ENCODE data around the gene CX3CR1. TPM values are rescaled to one million over a fixed set of nuclear protein-coding genes. Genes with fewer than 3 reads are reported as not detected.

Gene CX3CR1
- total and polyA plus RNA-seq, 9 of the 15 experiments (the other 6 are each of a cell fraction or from before 2014, with no cell fraction given): 0.03 to 0.21 TPM; not detected in 7

GRCh38 chr3:39222462-39222861 lies 57.4 kb downstream of the CX3CR1 start:
- Histone ChIP-seq H4K20me1 (replicated peaks; ENCODE audit: control insufficient read depth, insufficient read depth, low read length) (no peaks in the 10 kb centered on the region), H3K27ac (ENCODE audit: extremely low read depth, low read depth, low read length) (no peak overlapping the region), H3K4me3 (no peak overlapping the region), H3K79me2 (ENCODE audit: control insufficient read depth, insufficient read depth, low read length) (no peaks in the 10 kb centered on the region), H2AFZ (ENCODE audit: low read depth, low read length) (no peak overlapping the region), H3K36me3 (ENCODE audit: control insufficient read depth, insufficient read depth, low read length) (no peaks in the 10 kb centered on the region), H3K9ac (ENCODE audit: insufficient read depth in 1 of 2, low read depth in 2 of 2, low read length in 2 of 2) (no peak overlapping the region), H3K27me3 (ENCODE audit: control insufficient read depth in 2 of 2, insufficient read depth in 2 of 2, low read length in 2 of 2) (peaks cover 13 to 23% of the 10 kb centered on the region in 2 experiments), H3K4me2 (ENCODE audit: insufficient read depth, low read length) (no peak overlapping the region), H3K4me1 (replicated peaks in 1 of 2; ENCODE audit: control insufficient read depth in 2 of 2, insufficient read depth in 2 of 2, low read length in 2 of 2) (no peaks in the 10 kb centered on the region), H3K9me1 (ENCODE audit: control insufficient read depth, insufficient read depth, low read length) (no peaks in the 10 kb centered on the region), H3K9me3 (replicated peaks; ENCODE audit: control insufficient read depth, insufficient read depth, low read depth, low read length) (no peaks in the 10 kb centered on the region)
- BruUV-seq (replicated peaks): no TSS peak
- TF ChIP-seq ZNF511 (CRISPR knock-in tag; IDR thresholded peaks at IDR 0.05) (no peak), CREB3L1 (IDR thresholded peaks at IDR 0.05; ENCODE audit: borderline replicate concordance, low read depth) (no peak), ZNF707 (CRISPR knock-in tag; conservative IDR thresholded peaks at IDR 0.05) (no peak)
- in situ Hi-C loops (cut with MboI) (no loop called here), intact Hi-C loops (cut with micrococcal nuclease) (no loop called here)
- POLR2A ChIA-PET: no interaction called here
- FAIRE-seq: no peak
- 6% methylated on average over 1 of the region's 1 CpG for WGBS (ENCODE audit: insufficient coverage, low coverage, missing lambda C conversion rate)
- CTCF ChIA-PET (ENCODE audit: low intra/inter-chr PET ratio): no interaction called here
- ATAC-seq: no peak
- no peak for DNase-seq (ENCODE audit: extremely low read depth in 1 of 4, low spot score in 3 of 4)

GRCh38 chr3:39221141-39221530 lies 58.7 kb downstream of the CX3CR1 start:
- Histone ChIP-seq H3K79me2 (ENCODE audit: control insufficient read depth, insufficient read depth, low read length) (no peaks in the 10 kb centered on the region), H3K9me3 (replicated peaks; ENCODE audit: control insufficient read depth, insufficient read depth, low read depth, low read length) (no peaks in the 10 kb centered on the region), H4K20me1 (replicated peaks; ENCODE audit: control insufficient read depth, insufficient read depth, low read length) (no peaks in the 10 kb centered on the region), H3K36me3 (ENCODE audit: control insufficient read depth, insufficient read depth, low read length) (no peaks in the 10 kb centered on the region), H3K4me1 (replicated peaks in 1 of 2; ENCODE audit: control insufficient read depth in 2 of 2, insufficient read depth in 2 of 2, low read length in 2 of 2) (no peaks in the 10 kb centered on the region), H2AFZ (ENCODE audit: low read depth, low read length) (no peak overlapping the region), H3K27ac (ENCODE audit: extremely low read depth, low read depth, low read length) (no peak overlapping the region), H3K27me3 (ENCODE audit: control insufficient read depth in 2 of 2, insufficient read depth in 2 of 2, low read length in 2 of 2) (peaks cover 10 to 23% of the 10 kb centered on the region in 2 experiments), H3K4me2 (ENCODE audit: insufficient read depth, low read length) (no peak overlapping the region), H3K4me3 (no peak overlapping the region), H3K9me1 (ENCODE audit: control insufficient read depth, insufficient read depth, low read length) (no peaks in the 10 kb centered on the region), H3K9ac (ENCODE audit: insufficient read depth in 1 of 2, low read depth in 2 of 2, low read length in 2 of 2) (no peak overlapping the region)
- CTCF ChIA-PET (ENCODE audit: low intra/inter-chr PET ratio): no interaction called here
- intact Hi-C loops (cut with micrococcal nuclease) (no loop called here), in situ Hi-C loops (cut with MboI) (no loop called here)
- BruUV-seq (replicated peaks): no TSS peak
- FAIRE-seq: no peak
- no peak for DNase-seq (ENCODE audit: extremely low read depth in 1 of 4, low spot score in 3 of 4)
- POLR2A ChIA-PET: no interaction called here
- ATAC-seq: no peak
- TF ChIP-seq, protein P1, sequence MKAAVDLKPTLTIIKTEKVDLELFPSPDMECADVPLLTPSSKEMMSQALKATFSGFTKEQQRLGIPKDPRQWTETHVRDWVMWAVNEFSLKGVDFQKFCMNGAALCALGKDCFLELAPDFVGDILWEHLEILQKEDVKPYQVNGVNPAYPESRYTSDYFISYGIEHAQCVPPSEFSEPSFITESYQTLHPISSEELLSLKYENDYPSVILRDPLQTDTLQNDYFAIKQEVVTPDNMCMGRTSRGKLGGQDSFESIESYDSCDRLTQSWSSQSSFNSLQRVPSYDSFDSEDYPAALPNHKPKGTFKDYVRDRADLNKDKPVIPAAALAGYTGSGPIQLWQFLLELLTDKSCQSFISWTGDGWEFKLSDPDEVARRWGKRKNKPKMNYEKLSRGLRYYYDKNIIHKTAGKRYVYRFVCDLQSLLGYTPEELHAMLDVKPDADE (conservative IDR thresholded peaks at IDR 0.05; ENCODE audit: control insufficient read depth, low read depth, low read length): no peak
- TF ChIP-seq FOSL1 (tag; conservative IDR thresholded peaks at IDR 0.05) (no peak), ZNF408 (CRISPR knock-in tag; IDR thresholded peaks at IDR 0.05; ENCODE audit: low read depth) (no peak), ELF2 (CRISPR knock-in tag; IDR thresholded peaks at IDR 0.05) (no peak), NCOA2 (IDR thresholded peaks at IDR 0.05; ENCODE audit: partially characterized antibody in 2 of 2) (no peak), SMAD1 (IDR thresholded peaks at IDR 0.05; ENCODE audit: low read depth, low read length, partially characterized antibody) (no peak)
- TF ChIP-seq, protein P2, sequence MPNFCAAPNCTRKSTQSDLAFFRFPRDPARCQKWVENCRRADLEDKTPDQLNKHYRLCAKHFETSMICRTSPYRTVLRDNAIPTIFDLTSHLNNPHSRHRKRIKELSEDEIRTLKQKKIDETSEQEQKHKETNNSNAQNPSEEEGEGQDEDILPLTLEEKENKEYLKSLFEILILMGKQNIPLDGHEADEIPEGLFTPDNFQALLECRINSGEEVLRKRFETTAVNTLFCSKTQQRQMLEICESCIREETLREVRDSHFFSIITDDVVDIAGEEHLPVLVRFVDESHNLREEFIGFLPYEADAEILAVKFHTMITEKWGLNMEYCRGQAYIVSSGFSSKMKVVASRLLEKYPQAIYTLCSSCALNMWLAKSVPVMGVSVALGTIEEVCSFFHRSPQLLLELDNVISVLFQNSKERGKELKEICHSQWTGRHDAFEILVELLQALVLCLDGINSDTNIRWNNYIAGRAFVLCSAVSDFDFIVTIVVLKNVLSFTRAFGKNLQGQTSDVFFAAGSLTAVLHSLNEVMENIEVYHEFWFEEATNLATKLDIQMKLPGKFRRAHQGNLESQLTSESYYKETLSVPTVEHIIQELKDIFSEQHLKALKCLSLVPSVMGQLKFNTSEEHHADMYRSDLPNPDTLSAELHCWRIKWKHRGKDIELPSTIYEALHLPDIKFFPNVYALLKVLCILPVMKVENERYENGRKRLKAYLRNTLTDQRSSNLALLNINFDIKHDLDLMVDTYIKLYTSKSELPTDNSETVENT (CRISPR knock-in tag; IDR thresholded peaks at IDR 0.05): no peak
